ENCODE data around the gene ZNF532.

The ZNF532 gene

GRCh38 chr18:58951986-58952702 is 87.5 kb downstream of the ZNF532 start:
- DNase-seq: no peak

- no peak for DNase-seq
These were observed 88.2 kb downstream of the ZNF532 start for GRCh38 chr18:58952858-58953257.

GRCh38 chr18:58953627-58954026 is 89.0 kb downstream of the ZNF532 start:
- no peak for DNase-seq

GRCh38 chr18:58955001-58955400 is 90.3 kb downstream of the ZNF532 start:
- DNase-seq: no peak

GRCh38 chr18:58955738-58956137 is 91.1 kb downstream of the ZNF532 start:
- no peak for DNase-seq

GRCh38 chr18:58958628-58959027 is 94.0 kb downstream of the ZNF532 start:
- no peak for DNase-seq

GRCh38 chr18:58960508-58960907 is 95.8 kb downstream of the ZNF532 start:
- no peak for DNase-seq

- DNase-seq: no peak
These were observed 96.5 kb downstream of the ZNF532 start for GRCh38 chr18:58960946-58961722.

GRCh38 chr18:58962336-58962735 is 97.7 kb downstream of the ZNF532 start:
- no peak for DNase-seq

- no peak for DNase-seq
These were observed 100.8 kb downstream of the ZNF532 start for GRCh38 chr18:58965291-58966004.

GRCh38 chr18:58966005-58966677 is 101.5 kb downstream of the ZNF532 start:
- peak; percentile 47 for DNase-seq

GRCh38 chr18:58966704-58967103 is 102.0 kb downstream of the ZNF532 start:
- no peak for DNase-seq

GRCh38 chr18:58967751-58968254 is 103.1 kb downstream of the ZNF532 start:
- no peak for DNase-seq

GRCh38 chr18:58970943-58971790 is 106.5 kb downstream of the ZNF532 start:
- no peak for DNase-seq

GRCh38 chr18:58975296-58975695 is 110.6 kb downstream of the ZNF532 start:
- DNase-seq: peak; percentile 11

GRCh38 chr18:58975781-58976180 is 111.1 kb downstream of the ZNF532 start:
- no peak for DNase-seq

- DNase-seq: no peak
These were observed 112.5 kb downstream of the ZNF532 start for GRCh38 chr18:58977223-58977622.

GRCh38 chr18:58977801-58978200 is 113.1 kb downstream of the ZNF532 start:
- no peak for DNase-seq

GRCh38 chr18:58978916-58979315 is 114.2 kb downstream of the ZNF532 start:
- DNase-seq: no peak

GRCh38 chr18:58979615-58980014 is 114.9 kb downstream of the ZNF532 start:
- DNase-seq: no peak

GRCh38 chr18:58980991-58981390 is 116.3 kb downstream of the ZNF532 start:
- DNase-seq: no peak
